ENCODE data around the gene LAMP1. TPM values are rescaled to one million over a fixed set of nuclear protein-coding genes. Genes with fewer than 3 reads are reported as not detected.

Gene LAMP1
- total RNA-seq, 5 donors from 2014 or later (not counting 1 experiment from before 2014, with no cell fraction given) = 83.6 to 120 (median 112) TPM

DNA sequence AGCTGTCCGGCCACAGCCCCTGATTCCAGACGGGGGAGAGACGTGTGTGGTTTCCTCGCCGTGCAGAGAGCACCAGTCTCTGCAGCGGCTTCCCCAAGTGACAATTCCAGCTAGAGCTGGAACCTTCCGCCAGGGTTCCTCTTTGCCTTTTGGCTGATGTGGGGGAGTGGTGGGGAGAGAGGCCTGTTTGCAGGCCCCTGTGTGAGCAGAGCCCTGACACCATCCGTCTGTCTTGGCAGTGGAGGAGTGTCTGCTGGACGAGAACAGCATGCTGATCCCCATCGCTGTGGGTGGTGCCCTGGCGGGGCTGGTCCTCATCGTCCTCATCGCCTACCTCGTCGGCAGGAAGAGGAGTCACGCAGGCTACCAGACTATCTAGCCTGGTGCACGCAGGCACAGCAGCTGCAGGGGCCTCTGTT, 25.0 kb downstream of the LAMP1 start:
- Histone ChIP-seq H3K27me3 (replicated peaks in 1 of 2; ENCODE audit: control insufficient read depth in 2 of 2, extremely low read depth in 1 of 2, insufficient read depth in 2 of 2, low read length in 1 of 2) (no peaks in the 10 kb centered on the region), H3K36me3 (ENCODE audit: control insufficient read depth in 2 of 2, extremely low read depth in 1 of 2, insufficient read depth in 1 of 2, low read length in 1 of 2) (peaks cover 23 to 65% of the 10 kb centered on the region in 2 donors), H3K9me3 (no peaks in the 10 kb centered on the region), H3K4me3 (ENCODE audit: control insufficient read depth in 1 of 2, extremely low read depth in 1 of 2, low read length in 1 of 2) (no peak overlapping the region), H3K27ac (ENCODE audit: low read length) (no peak overlapping the region), H3K4me1 (ENCODE audit: control insufficient read depth in 1 of 2, extremely low read depth in 1 of 2, insufficient read depth in 2 of 2, low read length in 2 of 2) (no peaks in the 10 kb centered on the region)
- 92% methylated on average over 12 of the region's 17 CpGs for WGBS (ENCODE audit: insufficient coverage)
- no peaks in the 10 kb centered on the region for H3K4me1 Mint-ChIP-seq
- H3K4me3 Mint-ChIP-seq = no peak overlapping the region
- H3K9me3 Mint-ChIP-seq = no peaks in the 10 kb centered on the region
- ChIA-PET CTCF (interaction anchor here in 1 of 2 donors (0.6 kb wide), 1 partner anchor 11 kb away, joined by 4 read pairs; no protein-coding TSS in a partner anchor), POLR2A (no interaction called here)
- H3K36me3 Mint-ChIP-seq = peaks cover 59% of the 10 kb centered on the region
- no peak for ATAC-seq (replicated peaks in 1 of 4)
- no peak for DNase-seq
- H3K27me3 Mint-ChIP-seq = no peaks in the 10 kb centered on the region
- H3K27ac Mint-ChIP-seq = no peak overlapping the region

DNA sequence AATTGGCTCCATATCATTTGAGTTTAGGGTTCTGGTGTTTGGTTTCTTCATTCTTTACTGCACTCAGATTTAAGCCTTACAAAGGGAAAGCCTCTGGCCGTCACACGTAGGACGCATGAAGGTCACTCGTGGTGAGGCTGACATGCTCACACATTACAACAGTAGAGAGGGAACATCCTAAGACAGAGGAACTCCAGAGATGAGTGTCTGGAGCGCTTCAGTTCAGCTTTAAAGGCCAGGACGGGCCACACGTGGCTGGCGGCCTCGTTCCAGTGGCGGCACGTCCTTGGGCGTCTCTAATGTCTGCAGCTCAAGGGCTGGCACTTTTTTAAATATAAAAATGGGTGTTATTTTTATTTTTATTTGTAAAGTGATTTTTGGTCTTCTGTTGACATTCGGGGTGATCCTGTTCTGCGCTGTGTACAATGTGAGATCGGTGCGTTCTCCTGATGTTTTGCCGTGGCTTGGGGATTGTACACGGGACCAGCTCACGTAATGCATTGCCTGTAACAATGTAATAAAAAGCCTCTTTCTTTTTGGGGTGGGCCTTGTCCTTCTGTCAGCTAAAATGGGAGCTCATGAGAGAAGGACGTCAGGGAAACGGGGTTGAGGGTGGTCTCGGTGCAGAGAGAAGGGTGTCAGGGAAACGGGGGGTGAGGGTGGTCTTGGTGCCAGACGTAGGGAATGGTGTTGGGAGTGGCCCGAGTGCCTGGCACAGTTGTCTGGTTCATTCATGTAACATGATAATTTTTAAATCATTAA, 26.0 kb downstream of the LAMP1 start:
- ChIA-PET CTCF (no interaction called here), POLR2A (interaction anchor here in 1 of 2 donors (0.6 kb wide), 1 partner anchor 29 kb away, joined by 6 read pairs; no protein-coding TSS in a partner anchor)
- Histone ChIP-seq H3K27me3 (replicated peaks in 1 of 2; ENCODE audit: control insufficient read depth in 2 of 2, extremely low read depth in 1 of 2, insufficient read depth in 2 of 2, low read length in 1 of 2) (no peaks in the 10 kb centered on the region), H3K9me3 (no peaks in the 10 kb centered on the region), H3K27ac (ENCODE audit: low read length) (no peak overlapping the region), H3K36me3 (ENCODE audit: control insufficient read depth in 2 of 2, extremely low read depth in 1 of 2, insufficient read depth in 1 of 2, low read length in 1 of 2) (peaks cover 16 to 56% of the 10 kb centered on the region in 2 donors), H3K4me1 (ENCODE audit: control insufficient read depth in 1 of 2, extremely low read depth in 1 of 2, insufficient read depth in 2 of 2, low read length in 2 of 2) (peaks cover 0 to under 1% of the 10 kb centered on the region in 2 experiments), H3K4me3 (ENCODE audit: control insufficient read depth in 1 of 2, extremely low read depth in 1 of 2, low read length in 1 of 2) (no peak overlapping the region)
- Mint-ChIP-seq H3K4me3 (no peak overlapping the region), H3K4me1 (peaks cover 0 to under 1% (median 0%) of the 10 kb centered on the region in 3 donors), H3K27ac (no peak overlapping the region), H3K36me3 (peaks cover 56% of the 10 kb centered on the region), H3K27me3 (no peaks in the 10 kb centered on the region), H3K9me3 (no peaks in the 10 kb centered on the region)
- 95% methylated on average over 16 of the region's 25 CpGs for WGBS (ENCODE audit: insufficient coverage)
- DNase-seq (no peak), ATAC-seq (replicated peaks in 1 of 4) (no peak)

DNA sequence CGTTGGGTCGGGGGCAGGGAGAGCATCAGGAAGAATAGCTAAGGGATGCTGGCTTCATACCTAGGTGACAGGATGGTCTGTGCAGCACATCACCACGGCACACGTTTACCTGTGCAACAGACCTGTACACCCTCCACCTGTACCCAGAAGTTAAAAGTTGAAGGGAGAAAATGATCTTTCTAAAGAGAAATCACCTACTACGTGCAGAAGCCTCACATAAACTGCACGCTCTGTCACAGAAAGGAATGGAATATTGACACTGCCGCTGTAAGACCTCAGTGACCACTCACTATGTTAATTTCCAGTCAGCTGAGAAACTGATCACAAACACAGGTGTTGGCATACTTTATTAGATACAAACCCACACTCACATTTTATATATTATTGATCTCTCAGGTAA, 26.8 kb downstream of the LAMP1 start:
- ChIA-PET POLR2A (interaction anchor here in 1 of 2 donors (0.6 kb wide), 1 partner anchor 30 kb away, joined by 6 read pairs; no protein-coding TSS in a partner anchor), CTCF (no interaction called here)
- WGBS (ENCODE audit: insufficient coverage) = no CpG with 5 or more reads among the region's 7 CpGs
- no peak overlapping the region for H3K27ac ChIP-seq (ENCODE audit: low read length)
- Mint-ChIP-seq H3K27me3 (no peaks in the 10 kb centered on the region), H3K4me3 (no peak overlapping the region), H3K27ac (no peak overlapping the region), H3K9me3 (no peaks in the 10 kb centered on the region), H3K36me3 (peaks cover 48% of the 10 kb centered on the region), H3K4me1 (peaks cover 2 to 3% (median 3%) of the 10 kb centered on the region in 3 donors)
- no peak overlapping the region for H3K4me3 ChIP-seq (ENCODE audit: control insufficient read depth in 1 of 2, extremely low read depth in 1 of 2, low read length in 1 of 2)
- peaks cover 0 to 4% of the 10 kb centered on the region in 2 experiments for H3K4me1 ChIP-seq (ENCODE audit: control insufficient read depth in 1 of 2, extremely low read depth in 1 of 2, insufficient read depth in 2 of 2, low read length in 2 of 2)
- no peaks in the 10 kb centered on the region for H3K9me3 ChIP-seq
- H3K36me3 ChIP-seq (ENCODE audit: control insufficient read depth in 2 of 2, extremely low read depth in 1 of 2, insufficient read depth in 1 of 2, low read length in 1 of 2) = peaks cover 16 to 48% of the 10 kb centered on the region in 2 donors
- H3K27me3 ChIP-seq (replicated peaks in 1 of 2; ENCODE audit: control insufficient read depth in 2 of 2, extremely low read depth in 1 of 2, insufficient read depth in 2 of 2, low read length in 1 of 2) = no peaks in the 10 kb centered on the region
- DNase-seq (no peak), ATAC-seq (replicated peaks in 1 of 4) (no peak)

DNA sequence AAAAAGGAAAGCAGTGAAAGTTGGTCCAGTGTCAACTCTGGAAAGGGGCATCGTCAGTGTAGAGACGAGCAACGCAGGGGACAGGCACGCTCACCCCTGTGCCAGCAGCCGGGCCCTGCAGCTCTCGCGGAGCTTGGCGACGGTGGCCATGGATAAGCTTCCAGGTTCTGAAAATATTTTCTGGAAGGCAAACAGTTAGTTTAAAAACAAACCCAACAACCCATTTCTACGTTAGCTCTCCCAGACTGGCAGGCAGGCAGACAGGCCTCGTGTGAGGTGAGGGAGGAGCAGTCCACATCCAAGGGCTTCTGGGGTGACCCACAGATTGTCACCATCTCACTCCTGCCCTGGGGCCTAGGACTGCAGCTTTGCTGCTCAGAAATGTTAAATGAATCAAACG, 27.4 kb downstream of the LAMP1 start:
- Histone ChIP-seq H3K4me1 (ENCODE audit: control insufficient read depth in 1 of 2, extremely low read depth in 1 of 2, insufficient read depth in 2 of 2, low read length in 2 of 2) (peaks cover 0 to 4% of the 10 kb centered on the region in 2 experiments), H3K27ac (ENCODE audit: low read length) (no peak overlapping the region), H3K36me3 (ENCODE audit: control insufficient read depth in 2 of 2, extremely low read depth in 1 of 2, insufficient read depth in 1 of 2, low read length in 1 of 2) (peaks cover 13 to 44% of the 10 kb centered on the region in 2 donors), H3K27me3 (replicated peaks in 1 of 2; ENCODE audit: control insufficient read depth in 2 of 2, extremely low read depth in 1 of 2, insufficient read depth in 2 of 2, low read length in 1 of 2) (no peaks in the 10 kb centered on the region), H3K9me3 (no peaks in the 10 kb centered on the region), H3K4me3 (ENCODE audit: control insufficient read depth in 1 of 2, extremely low read depth in 1 of 2, low read length in 1 of 2) (no peak overlapping the region)
- ChIA-PET POLR2A (no interaction called here), CTCF (no interaction called here)
- H3K9me3 Mint-ChIP-seq = no peaks in the 10 kb centered on the region
- no peak overlapping the region for H3K4me3 Mint-ChIP-seq
- H3K27me3 Mint-ChIP-seq = no peaks in the 10 kb centered on the region
- DNase-seq (no peak), ATAC-seq (replicated peaks in 1 of 4) (no peak)
- peaks cover 47% of the 10 kb centered on the region for H3K36me3 Mint-ChIP-seq
- WGBS (ENCODE audit: insufficient coverage) = 84% methylated on average over 7 of the region's 12 CpGs
- peaks cover 3 to 4% (median 4%) of the 10 kb centered on the region in 3 donors for H3K4me1 Mint-ChIP-seq
- no peak overlapping the region for H3K27ac Mint-ChIP-seq

DNA sequence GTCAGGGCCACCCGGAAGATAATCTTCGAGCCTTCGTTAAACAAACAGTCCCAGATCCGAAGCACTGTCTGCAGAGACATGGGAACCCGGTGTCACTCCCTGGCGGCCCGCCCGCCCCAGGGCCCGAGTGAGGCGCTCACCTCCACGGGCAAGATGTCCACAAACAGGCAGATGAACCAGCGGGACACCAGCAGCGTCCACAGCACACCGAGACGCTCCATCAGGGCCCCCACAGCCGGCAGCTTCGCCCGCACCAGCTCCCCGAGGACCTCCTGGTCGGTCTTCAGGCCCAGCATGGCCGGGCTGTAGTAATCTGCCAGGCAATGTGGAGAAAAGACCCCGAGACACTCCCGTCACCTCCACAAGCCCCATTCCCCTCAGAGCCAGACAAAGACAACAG, 28.7 kb downstream of the LAMP1 start:
- Histone ChIP-seq H3K9me3 (no peaks in the 10 kb centered on the region), H3K27me3 (replicated peaks in 1 of 2; ENCODE audit: control insufficient read depth in 2 of 2, extremely low read depth in 1 of 2, insufficient read depth in 2 of 2, low read length in 1 of 2) (peaks cover 0 to under 1% of the 10 kb centered on the region in 2 experiments), H3K4me3 (ENCODE audit: control insufficient read depth in 1 of 2, extremely low read depth in 1 of 2, low read length in 1 of 2) (no peak overlapping the region), H3K27ac (ENCODE audit: low read length) (no peak overlapping the region), H3K36me3 (ENCODE audit: control insufficient read depth in 2 of 2, extremely low read depth in 1 of 2, insufficient read depth in 1 of 2, low read length in 1 of 2) (peaks cover 2 to 31% of the 10 kb centered on the region in 2 donors), H3K4me1 (ENCODE audit: control insufficient read depth in 1 of 2, extremely low read depth in 1 of 2, insufficient read depth in 2 of 2, low read length in 2 of 2) (peaks cover 0 to 4% of the 10 kb centered on the region in 2 experiments)
- POLR2A ChIA-PET = no interaction called here
- CTCF ChIA-PET = no interaction called here
- H3K36me3 Mint-ChIP-seq = peaks cover 37% of the 10 kb centered on the region
- 96% methylated on average over 13 of the region's 23 CpGs for WGBS (ENCODE audit: insufficient coverage)
- DNase-seq (no peak), ATAC-seq (replicated peaks in 1 of 4) (peak in 1 of 4 experiments; percentile 13)
- no peak overlapping the region for H3K4me3 Mint-ChIP-seq
- H3K27ac Mint-ChIP-seq = no peak overlapping the region
- H3K27me3 Mint-ChIP-seq = no peaks in the 10 kb centered on the region
- no peaks in the 10 kb centered on the region for H3K9me3 Mint-ChIP-seq
- H3K4me1 Mint-ChIP-seq = peaks cover 3 to 4% (median 4%) of the 10 kb centered on the region in 3 donors

DNA sequence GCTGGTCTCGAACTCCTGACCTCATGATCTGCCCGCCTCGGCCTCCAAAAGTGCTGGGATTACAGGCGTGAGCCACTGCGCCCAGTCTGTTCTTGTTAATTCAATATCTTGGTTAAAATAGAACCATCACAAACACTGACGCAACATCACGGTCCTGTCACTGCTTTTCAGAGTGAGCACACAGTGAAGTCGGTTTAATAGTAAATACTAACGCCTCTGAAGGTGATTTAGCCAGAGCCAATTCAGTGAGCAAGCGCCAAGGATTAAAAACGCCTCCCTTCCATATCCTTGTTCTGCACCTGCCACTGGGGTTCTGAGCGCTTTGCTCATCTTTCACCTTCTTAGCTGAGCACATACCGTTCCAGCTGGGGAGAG, 30.3 kb downstream of the LAMP1 start:
- H3K4me1 Mint-ChIP-seq = peaks cover 3 to 4% (median 4%) of the 10 kb centered on the region in 3 donors
- ATAC-seq (replicated peaks in 1 of 4) (no peak), DNase-seq (no peak)
- H3K27ac Mint-ChIP-seq = no peak overlapping the region
- H3K9me3 Mint-ChIP-seq = no peaks in the 10 kb centered on the region
- CTCF ChIA-PET = no interaction called here
- no peak overlapping the region for H3K27ac ChIP-seq (ENCODE audit: low read length)
- peaks cover 0 to 13% of the 10 kb centered on the region in 2 experiments for H3K27me3 ChIP-seq (replicated peaks in 1 of 2; ENCODE audit: control insufficient read depth in 2 of 2, extremely low read depth in 1 of 2, insufficient read depth in 2 of 2, low read length in 1 of 2)
- peaks cover 0 to 4% of the 10 kb centered on the region in 2 experiments for H3K4me1 ChIP-seq (ENCODE audit: control insufficient read depth in 1 of 2, extremely low read depth in 1 of 2, insufficient read depth in 2 of 2, low read length in 2 of 2)
- no peaks in the 10 kb centered on the region for H3K9me3 ChIP-seq
- H3K4me3 Mint-ChIP-seq = no peak overlapping the region
- POLR2A ChIA-PET = no interaction called here
- H3K36me3 ChIP-seq (ENCODE audit: control insufficient read depth in 2 of 2, extremely low read depth in 1 of 2, insufficient read depth in 1 of 2, low read length in 1 of 2) = peaks cover 2 to 15% of the 10 kb centered on the region in 2 donors
- 91% methylated on average over 4 of the region's 13 CpGs for WGBS (ENCODE audit: insufficient coverage)
- H3K27me3 Mint-ChIP-seq = no peaks in the 10 kb centered on the region
- no peak overlapping the region for H3K4me3 ChIP-seq (ENCODE audit: control insufficient read depth in 1 of 2, extremely low read depth in 1 of 2, low read length in 1 of 2)
- H3K36me3 Mint-ChIP-seq = peaks cover 21% of the 10 kb centered on the region

Data from T-cell (primary cell).